GM15510 (cell line): ENCODE data around the gene ZNF527.

Experiments used
- POLR2A ChIP-seq: IDR thresholded peaks from 3 replicates; pipeline ENCODE4 v1.6.1; 2011; ENCODE audit warnings: borderline replicate concordance; ENCODE audit not compliant: insufficient read length; ENCODE audit errors: extremely low read depth

Gene ZNF527

DNA sequence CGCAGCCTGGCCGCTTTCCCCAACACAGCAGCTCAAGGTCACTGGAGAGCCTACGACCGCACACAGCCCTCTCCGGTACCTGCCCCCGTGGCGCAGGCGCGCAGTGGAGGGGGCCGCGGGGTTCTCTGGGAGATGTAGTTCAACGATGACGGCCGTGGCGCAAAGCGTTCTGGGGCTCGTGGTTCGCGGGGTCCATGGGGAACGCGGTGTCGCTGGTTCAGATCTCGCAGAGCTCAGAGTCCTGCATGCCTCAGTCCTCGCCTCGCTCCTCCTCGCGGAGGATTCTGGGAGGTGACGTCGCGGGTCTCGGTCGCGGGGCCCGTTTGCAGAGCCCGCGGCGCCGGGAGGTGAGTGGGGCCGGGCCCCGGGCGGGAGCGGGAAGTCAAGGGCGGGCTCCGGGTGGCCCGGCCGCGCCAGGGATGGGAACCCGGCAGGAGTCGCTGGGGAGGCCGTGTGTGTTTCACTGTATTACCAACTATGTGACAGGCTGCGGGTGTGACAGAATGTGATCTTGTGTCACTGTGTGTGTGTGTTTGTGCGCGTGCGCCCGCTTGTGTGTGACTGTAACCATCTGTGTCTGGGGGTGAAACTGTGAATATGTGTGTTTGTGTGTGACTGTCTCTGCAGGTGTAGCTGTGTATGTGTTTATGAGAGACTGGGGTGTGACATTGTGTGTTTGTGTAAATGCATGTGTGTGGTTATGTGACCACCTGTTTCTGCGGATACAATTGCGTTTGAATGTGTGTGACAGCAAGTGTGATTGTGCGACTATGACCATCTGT, at the start of gene ZNF527:
TSS of gene ZNF527 (plus strand) at position 220 of the 782 bp plus-strand sequence. CDS start 3,100 bp downstream, outside the sequence.
- peak; percentile 76 for TF ChIP-seq POLR2A

DNA sequence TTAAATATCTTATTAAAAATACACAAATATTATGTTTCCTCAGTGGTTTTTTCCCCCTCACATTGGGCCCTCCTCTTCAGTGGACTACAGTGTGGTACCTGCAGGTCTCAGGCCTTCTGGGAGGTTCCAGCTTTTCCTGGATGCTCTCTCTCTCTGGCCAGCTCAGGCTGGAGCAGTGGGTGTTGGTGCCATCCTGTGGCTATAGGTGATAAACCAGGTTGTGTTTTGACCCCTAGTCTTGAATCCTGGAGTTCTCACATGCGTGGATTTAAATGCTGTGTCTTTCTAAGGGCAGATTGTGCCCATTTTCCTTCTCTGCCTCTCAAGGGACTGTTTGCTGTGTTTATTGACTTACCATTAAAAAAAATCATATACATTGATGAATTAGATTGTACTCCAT, 41.2 kb upstream of the ZNF527 start:
- no peak for TF ChIP-seq POLR2A

DNA sequence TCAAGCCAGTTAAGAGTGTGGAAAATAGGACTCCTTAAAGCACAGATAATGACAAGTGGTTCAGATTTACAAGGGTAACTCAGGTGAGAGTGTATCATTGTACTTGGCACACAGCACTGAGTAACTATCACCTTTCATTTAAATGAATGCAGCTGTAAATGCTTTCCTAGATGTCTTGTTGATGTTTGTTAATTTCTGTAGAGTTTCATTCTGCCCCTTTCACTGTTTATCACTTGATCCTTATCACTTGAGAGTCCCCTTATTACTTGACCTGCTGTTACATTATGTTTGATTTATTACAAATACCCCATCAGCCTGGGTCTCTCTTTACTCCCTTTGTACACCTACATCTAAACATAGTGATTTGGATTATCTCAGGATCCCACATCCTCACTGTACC, 38.1 kb upstream of the ZNF527 start:
- TF ChIP-seq POLR2A: no peak

DNA sequence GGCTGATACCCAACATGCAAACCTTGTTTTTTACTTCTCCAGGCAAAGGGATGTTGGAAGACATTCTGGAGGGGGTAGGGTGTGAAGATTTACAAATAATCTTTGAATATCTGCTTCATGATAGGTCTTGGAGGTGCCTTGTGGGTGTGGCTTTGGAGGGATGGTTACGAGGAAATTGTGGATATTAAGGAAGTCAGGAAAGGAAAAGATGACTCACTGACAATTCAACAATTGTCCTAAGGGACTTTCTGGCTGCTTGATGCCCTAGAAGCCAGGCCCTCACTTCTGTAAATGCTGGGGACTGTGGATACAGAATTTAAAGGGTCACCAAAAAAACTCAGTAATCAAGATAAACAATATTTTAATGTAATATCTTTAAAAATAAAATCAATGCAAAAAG, 37.4 kb upstream of the ZNF527 start:
- TF ChIP-seq POLR2A: no peak

DNA sequence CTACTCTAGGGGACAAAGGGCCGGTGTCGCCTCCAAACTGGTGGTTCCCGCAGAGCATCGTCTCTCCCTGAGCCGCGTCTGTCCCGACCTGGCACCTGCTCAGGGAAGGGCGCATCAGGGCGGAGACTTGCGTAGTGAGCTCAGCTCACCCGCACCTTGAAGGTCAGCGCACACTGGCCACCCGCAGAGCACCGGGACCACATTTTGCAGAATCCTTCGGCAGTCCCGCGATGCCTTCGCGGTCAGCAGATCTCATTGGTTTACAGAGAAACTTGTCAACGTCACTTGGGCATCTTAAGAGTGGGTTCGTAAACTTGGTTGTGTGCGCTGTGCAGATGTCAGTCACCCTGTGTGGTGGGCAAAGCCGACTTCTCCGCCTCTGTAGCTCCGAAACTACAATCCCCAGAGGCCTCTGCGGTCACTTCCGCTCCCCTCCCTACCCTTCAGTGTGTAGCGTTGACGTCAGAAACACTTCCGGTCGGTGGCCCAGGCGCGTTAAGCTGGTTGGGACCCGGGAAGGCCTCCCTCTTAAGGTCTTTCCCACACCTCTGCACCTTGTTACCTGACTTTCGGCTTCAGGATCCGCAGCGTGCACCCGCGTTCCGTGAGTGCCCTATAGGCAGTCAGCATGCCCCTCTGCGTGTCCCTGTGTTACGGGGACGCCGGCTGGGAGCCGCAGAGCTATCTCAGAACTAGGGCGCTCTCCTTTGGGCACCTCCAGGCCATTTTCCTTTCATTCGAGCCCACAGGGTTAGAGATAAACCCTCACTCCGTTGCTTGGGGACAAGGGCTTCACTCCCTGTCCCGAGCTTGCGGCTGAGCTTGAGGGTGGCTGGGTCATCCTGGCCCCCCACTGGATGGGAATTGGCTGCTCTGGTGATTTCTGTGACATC, 36.5 kb upstream of the ZNF527 start:
- peak; percentile 46 for TF ChIP-seq POLR2A

DNA sequence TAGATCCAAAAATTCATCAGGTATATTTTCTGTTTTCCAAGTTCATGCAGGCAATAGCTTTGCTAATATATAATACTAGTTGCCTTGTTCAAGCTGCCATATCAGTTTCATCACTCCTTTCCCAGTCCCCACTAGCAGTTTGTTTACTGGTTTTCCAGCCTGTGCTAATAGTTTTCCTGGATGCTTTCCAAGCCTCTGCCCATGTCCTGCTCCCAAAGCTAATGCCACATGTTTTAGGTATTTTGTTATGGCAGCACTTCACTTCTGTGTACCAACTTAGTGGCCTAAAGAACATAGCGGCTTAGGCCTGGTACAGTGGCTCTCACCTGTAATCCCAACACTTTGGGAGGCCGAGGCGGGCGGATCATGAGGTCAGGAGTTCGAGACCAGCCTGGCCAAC, 28.1 kb upstream of the ZNF527 start:
- TF ChIP-seq POLR2A: no peak

DNA sequence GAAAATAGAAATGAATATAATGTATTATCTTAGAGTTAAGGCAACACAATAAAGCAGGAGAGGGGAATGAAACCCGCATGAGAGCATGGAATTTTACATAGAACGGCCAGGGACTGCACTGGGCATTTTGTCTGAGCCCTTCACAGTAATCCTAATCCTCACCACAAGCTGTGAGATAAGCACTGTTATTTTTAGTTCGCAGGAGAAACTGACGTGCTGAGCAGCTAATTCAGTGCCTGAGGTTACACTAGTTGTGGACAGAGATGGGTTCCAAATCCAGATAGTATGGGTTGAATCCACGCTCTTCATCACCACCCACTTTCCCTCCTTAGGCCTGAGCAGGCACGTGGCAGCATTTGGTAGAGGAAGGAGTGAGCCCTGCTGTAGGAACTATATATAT, 24.8 kb upstream of the ZNF527 start:
- TF ChIP-seq POLR2A: no peak

DNA sequence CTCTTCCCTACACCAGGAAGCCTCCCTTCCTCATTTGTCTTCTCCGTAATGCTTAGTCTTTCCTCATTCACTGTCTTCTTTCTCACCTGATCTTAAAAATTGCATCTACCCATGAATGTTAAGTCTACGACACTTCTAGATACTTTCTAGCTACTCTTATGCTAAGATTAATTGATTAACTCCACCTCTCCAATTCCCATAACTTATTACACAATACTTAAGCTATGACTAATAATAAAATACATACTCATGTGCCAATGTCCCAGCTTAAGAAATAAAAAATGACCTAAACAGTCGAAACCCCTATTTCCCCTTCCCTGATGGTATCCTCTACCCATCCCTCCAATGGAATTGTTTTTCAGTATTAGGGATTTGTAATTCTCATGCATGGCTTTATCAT, 22.8 kb upstream of the ZNF527 start:
- TF ChIP-seq POLR2A: no peak

DNA sequence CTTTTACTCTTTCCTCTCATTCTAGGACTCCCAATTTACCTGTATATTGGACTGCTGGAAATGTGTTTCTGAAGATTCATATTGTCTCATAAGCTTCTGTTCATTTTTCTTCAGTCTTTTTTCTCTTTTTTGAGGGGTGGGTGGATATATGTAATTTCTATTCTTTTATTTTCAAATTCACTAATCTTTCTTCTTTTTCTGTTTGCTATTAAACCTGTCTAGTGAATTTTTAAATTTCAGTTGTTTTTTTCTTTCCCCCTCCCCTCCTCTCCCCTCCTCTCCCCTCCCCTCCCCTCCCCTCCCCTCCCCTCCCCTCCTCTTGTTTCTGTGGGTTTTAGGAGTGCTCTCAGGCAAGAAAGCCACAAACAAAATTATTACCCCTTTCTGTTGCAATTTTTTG, 16.9 kb upstream of the ZNF527 start:
- TF ChIP-seq POLR2A: no peak

DNA sequence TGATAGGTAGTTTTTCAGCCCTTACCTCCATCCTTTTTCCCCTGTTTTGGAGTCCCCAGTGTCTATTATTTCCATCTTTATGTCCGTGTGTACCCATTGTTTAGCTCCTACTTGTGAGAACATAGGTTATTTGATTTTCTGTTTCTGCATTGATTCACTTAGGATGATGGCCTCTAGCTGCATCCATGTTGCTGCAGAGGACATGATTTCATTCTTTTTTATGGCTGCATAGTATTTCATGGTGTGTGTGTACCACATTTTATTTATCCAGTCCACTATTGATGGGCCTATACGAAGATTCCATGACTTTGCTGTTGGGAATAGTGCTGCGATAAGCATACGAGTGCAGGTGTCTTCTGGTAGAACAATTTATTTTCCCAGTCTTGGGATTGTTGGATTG, 15.0 kb upstream of the ZNF527 start:
- TF ChIP-seq POLR2A: no peak

DNA sequence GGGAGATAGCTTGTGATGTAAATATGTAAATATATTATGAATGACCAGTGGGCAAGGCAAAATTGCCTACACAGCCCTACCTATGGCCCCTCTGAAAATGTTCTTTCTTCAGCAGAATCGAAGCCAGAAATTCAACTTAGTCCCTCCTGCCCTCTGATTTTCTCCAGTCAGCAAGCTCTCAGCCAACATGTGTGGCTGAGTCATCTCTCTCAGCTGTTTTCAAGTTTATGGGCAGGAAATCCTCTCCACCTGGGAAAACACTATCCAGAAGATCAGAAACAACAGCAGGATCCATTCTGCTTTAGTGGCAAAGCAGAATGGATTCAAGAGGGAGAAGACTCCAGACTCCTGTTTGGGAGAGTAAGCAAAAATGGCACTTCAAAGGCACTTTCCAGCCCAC, 8.9 kb upstream of the ZNF527 start:
- TF ChIP-seq POLR2A: no peak

DNA sequence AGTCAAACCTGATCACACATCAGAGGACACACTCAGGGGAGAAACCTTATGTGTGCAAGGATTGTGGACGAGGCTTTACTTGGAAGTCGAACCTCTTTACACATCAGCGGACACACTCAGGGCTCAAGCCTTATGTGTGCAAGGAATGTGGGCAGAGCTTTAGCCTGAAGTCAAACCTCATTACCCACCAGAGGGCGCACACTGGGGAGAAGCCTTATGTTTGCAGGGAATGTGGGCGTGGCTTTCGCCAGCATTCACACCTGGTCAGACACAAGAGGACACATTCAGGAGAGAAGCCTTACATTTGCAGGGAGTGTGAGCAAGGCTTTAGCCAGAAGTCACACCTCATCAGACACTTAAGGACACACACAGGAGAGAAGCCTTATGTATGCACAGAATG, 8.2 kb upstream of the ZNF527 start:
- no peak for TF ChIP-seq POLR2A

DNA sequence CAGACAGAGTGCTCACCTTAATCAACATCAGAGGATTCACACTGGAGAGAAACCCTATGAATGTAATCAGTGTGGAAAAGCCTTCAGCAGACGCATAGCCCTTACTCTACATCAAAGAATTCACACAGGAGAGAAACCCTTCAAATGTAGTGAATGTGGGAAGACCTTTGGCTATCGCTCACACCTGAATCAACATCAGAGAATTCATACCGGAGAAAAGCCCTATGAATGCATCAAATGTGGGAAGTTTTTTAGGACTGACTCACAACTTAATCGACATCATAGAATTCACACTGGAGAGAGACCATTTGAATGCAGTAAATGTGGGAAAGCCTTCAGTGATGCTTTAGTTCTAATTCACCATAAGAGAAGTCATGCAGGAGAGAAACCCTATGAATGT, 18.3 kb downstream of the ZNF527 start:
- no peak for TF ChIP-seq POLR2A

DNA sequence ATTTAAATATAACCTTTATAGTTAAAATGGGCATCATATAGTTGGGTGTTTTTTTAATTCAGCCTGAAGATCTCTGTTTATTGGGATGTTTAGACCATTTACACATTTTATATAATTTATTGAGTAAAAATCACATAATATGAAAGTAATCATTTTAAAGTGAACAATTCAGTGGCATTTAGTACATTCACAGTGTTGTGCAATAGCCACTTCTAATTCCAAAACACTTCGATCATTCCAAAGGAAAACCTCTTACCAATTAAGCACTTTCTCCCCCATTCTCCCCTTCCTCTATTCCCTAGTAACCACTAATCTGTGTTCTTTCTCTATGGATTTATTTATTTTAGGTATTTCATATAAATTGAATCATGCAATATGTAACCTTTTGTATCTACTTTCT, 30.2 kb downstream of the ZNF527 start:
- TF ChIP-seq POLR2A: no peak

DNA sequence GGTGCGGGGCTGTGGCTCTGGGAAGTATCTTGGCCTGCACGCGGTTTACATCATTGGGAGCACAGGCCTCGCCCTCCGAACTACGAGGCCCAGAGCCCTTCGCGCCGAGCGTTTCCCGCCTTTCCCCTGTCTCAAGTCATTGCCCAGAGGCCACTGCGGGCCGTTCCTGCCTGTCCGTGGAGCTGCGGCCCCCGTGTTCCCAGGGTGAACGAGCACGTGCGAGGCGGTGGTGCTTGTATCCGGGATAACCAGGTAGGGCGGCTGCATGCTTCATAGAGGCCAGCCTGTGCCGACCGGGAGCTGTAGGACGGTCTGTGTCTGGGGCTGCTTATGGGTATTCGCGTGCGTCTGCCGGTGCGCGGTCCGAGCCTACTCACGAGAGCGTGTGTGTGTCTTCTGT, 32.5 kb downstream of the ZNF527 start:
- TF ChIP-seq POLR2A: no peak

DNA sequence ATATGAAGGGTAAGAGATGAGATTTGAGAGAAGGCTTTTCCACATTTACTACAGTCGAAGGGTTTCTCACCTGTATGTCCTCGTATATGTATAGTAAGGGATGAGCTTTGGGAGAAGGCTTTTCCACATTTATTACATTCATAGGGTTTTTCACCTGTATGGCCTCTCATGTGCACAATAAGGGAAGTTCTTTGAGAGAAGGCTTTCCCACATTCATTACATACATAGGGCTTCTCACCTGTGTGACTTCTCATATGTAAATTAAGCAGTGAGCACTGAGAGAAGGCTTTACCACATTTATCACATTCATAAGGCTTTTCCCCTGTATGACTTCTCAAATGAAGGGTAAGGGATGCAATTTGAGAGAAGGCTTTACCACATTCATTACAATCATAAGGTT, 41.8 kb downstream of the ZNF527 start:
- TF ChIP-seq POLR2A: no peak

DNA sequence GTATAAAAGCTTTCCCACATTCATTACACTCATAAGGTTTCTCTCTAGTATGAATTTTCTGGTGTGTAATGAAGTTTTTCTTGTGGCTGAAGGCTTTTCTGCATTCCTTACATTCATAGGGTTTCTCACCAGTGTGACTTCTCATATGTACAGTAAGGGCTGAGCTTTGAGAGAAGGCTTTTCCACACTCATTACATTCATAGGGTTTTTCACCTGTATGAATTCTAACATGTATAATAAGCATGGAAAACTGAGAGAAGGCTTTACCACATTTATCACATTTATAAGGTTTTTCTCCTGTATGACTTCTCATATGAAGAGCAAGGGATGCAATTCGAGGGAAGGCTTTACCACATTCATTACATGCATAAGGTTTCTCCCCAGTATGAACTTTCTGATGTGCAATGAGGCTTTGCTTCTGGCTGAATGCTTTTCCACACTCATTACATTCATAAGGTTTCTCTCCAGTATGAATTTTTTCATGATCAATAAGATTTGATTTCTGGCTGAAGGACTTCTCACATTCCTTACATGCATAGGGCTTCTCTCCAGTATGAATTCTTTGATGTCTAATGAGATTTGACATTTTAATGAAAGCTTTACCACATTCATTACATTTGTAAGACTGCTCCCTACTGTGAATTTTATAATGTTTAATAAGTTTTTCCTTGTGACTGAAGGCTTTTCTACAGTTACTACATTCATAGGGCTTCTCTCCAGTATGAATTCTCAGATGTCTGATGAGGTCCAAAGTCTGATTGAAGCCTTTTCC, 42.6 kb downstream of the ZNF527 start:
- TF ChIP-seq POLR2A: no peak
